ENCODE measurements around the gene COL20A1.
A peak's percentile ranks its signal among the peaks of the same experiment; 100 is the strongest.
"Not testable (repeated sequence)": the region's sequence is repeated elsewhere in the genome, so short reads cannot be mapped to it uniquely, and the experiment has no call there.

Gene COL20A1

DNA sequence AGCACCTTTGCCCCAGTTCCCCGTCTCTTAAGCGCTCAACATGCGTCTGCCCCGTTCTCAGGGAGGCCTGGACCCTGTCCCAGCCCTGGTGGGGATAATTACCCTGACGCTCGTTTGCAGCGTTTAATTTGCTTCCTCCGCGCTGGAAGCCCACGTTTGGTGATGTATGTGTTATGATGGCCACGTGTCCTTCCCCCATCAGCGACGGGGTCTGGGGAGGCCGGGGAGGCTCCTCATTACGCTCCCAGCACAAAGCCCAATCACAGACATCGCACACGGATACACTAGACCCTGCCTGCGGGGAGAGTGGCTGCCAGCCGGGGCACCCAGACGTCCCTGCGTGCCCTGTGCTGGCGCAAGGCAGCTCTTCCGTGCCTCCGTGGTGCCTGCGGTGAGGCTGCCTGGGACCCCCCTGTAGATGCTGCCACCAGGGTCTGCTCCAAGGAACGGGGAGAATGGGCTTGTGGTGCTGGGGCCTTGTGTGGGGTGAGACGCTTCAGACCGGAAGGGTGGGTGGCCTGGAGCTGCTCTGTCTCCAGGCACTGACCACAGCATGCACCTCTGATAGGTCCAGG, 78.4 kb downstream of the COL20A1 start:
- no peak for TF ChIP-seq GATA1 (IDR thresholded peaks at IDR 0.05; ENCODE audit: low read depth, low read length)
- DNase-seq = no peak

DNA sequence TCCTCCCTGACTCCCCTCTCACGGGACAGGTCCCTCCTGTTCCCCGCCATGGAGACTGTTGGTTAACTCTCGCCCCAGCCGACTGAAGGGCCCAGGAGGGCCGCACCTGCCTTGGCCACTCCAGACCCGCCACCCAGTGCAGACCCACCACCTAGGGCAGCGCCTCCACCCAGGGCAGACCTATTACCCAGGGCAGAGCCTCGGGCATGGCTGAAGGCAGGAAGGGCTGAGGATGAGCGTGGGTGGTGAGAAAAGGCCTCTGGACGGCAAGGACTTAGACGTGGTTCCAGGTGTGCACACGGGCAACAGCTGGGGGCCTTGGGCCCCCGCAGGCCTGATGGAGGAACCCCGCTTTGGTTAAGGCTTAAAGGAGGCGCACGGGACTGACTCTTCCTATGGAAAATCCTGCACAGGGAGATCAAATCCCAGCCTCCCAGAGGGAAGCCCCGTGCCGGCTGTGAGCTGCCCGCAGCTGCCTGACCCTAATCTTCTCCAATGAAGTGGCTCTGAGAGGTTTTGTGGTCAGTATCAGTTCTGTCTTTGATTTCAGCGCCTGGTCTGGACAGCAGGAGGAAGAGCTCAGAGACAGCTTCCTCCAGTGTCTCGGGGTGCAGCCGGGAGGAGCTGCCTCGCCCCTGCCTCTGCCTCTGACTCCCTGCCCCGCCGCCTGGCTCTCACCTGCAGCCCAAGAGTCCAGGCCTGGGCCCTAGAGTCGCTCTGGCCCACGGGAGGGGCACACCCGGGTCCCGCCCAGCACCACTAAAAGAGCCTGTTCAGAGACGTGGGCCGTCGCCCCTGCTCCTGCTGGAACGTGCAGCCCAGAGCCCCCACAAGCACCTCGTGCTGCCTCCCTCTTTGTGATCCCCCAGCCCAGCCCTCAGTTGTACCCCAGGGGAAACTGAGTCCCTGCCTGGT, 80.2 kb downstream of the COL20A1 start:
- no peak for DNase-seq
- TF ChIP-seq POLR2A (IDR thresholded peaks at IDR 0.05; ENCODE audit: low read length) (no peak), GATA1 (IDR thresholded peaks at IDR 0.05; ENCODE audit: low read depth, low read length) (no peak)

GRCh38 chr20:63373996-63374395, 81.0 kb downstream of the COL20A1 start:
- no peak for TF ChIP-seq GATA1 (IDR thresholded peaks at IDR 0.05; ENCODE audit: low read depth, low read length)
- no peak for TF ChIP-seq POLR2A (IDR thresholded peaks at IDR 0.05; ENCODE audit: low read length)
- DNase-seq = no peak

- no peak for DNase-seq
- TF ChIP-seq GATA1 (IDR thresholded peaks at IDR 0.05; ENCODE audit: low read depth, low read length) = no peak
Observed at GRCh38 chr20:63374504-63374903, 81.5 kb downstream of the COL20A1 start.

GRCh38 chr20:63375438-63375837, 82.5 kb downstream of the COL20A1 start:
- DNase-seq = no peak
- TF ChIP-seq GATA1 (IDR thresholded peaks at IDR 0.05; ENCODE audit: low read depth, low read length) (no peak), POLR2A (IDR thresholded peaks at IDR 0.05; ENCODE audit: low read length) (no peak)

DNA sequence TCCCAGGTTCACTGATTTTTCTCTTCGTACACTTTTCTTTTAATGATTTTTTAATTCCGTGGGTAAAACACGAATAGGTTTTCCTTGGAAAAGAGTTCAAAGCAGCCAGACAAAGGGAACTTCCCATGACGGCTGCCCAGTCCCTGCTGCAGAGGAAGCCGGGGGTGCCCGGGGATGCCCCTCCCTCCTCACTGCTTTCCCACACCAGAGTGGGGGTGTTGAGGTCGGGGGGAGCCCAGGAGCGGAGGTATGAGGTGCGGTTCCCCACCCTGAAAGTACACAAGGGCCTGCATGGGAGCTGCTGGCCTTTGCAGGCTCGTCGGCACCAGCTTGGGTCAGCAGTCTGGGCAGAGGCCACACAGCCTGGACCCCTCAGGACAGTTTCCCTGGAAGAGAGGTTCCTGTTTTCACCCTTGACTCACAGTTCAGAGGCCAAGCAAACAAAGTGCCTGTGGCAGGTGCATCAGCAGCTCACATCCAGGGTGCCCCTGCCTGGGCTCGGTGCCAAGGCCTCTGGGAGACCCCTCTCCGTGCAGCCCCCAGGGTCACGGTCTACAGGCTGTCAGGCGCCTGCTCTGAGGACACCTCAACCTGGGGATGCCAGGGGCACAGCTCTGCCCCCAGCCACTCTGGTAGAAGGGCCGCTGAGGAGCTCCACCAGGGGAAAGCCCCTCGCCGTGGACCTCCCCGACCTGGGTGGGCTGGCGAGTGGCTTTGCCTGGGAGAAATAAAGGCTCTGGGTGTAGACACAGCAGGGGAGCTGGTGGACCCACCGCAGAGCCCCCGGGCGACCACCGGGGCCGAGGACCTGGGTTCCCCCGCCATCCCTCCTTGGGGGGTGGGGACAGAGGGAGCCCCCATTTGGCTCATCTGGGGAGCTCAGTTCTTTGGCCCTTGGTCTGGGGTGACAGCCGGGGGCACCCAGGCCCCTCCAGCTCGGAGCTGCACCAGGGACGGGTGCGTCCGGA, 83.6 kb downstream of the COL20A1 start:
- TF ChIP-seq GATA1 (IDR thresholded peaks at IDR 0.05; ENCODE audit: low read depth, low read length) (no peak), POLR2A (IDR thresholded peaks at IDR 0.05; ENCODE audit: low read length) (no peak)
- no peak for DNase-seq

DNA sequence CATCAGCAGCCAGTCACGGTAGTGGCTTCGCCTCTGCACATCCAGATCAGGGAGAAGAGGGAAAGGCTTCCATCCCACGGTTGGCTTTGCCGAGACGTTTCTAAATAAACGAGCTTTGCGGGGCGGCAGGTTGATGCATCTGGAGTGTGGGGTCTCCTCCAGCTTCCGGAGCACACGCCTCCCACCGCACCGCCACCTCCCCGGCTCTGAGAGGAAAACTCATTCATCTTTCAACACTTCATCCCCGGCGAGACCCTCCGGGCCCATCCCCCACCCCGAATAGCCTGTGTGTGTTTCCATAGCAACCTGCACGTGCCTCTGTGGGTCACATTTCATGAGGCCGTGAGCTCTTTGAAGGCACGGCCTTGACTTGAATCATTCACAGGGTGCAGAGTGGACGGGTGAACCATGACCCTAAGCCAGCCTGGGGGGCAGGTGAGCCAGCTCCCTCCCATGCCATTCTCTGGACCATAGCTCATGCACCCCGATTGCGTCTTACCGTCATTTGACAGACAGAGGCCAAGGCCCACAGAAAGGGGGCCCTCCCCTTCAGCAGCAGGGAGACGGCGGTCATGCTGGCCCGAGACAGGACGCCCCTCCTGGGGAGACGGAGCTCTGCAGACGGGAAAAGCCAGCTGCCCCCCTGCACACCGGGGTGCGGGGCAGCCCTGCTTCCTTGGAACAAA, 84.4 kb downstream of the COL20A1 start:
- DNase-seq = no peak
- TF ChIP-seq POLR2A (IDR thresholded peaks at IDR 0.05; ENCODE audit: low read length) (no peak), GATA1 (IDR thresholded peaks at IDR 0.05; ENCODE audit: low read depth, low read length) (no peak)

DNA sequence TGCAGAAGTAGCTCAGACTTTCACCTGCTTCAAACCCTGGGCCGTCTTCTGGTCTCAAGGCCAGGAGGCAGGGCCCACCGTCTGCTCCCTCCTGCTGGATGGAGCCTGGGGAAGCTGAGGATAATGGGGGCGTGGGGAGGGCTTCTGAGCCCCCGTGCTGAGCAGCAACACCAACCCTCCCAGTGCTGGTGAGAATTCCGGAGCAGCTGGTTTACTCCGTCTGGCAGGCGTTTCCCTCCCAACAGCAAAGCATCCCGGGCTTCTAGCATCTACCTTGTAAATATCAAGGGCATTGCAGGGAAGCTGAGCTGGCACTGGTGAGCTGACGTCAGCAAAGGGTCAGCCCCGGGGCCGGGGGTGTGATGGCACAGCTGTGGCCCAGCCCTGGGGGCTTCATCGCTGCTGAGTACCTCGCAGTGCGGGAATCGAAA, 85.0 kb downstream of the COL20A1 start:
- TF ChIP-seq GATA1 (IDR thresholded peaks at IDR 0.05; ENCODE audit: low read depth, low read length) (no peak), POLR2A (IDR thresholded peaks at IDR 0.05; ENCODE audit: low read length) (no peak)
- DNase-seq = no peak

GRCh38 chr20:63378626-63379025, 85.6 kb downstream of the COL20A1 start:
- no peak for TF ChIP-seq GATA1 (IDR thresholded peaks at IDR 0.05; ENCODE audit: low read depth, low read length)
- TF ChIP-seq POLR2A (IDR thresholded peaks at IDR 0.05; ENCODE audit: low read length) = no peak

GRCh38 chr20:63379296-63379695, 86.3 kb downstream of the COL20A1 start:
- DNase-seq = no peak

More at GRCh38 chr20:63378626-63379025, 85.6 kb downstream of the COL20A1 start:
- no peak for DNase-seq

DNA sequence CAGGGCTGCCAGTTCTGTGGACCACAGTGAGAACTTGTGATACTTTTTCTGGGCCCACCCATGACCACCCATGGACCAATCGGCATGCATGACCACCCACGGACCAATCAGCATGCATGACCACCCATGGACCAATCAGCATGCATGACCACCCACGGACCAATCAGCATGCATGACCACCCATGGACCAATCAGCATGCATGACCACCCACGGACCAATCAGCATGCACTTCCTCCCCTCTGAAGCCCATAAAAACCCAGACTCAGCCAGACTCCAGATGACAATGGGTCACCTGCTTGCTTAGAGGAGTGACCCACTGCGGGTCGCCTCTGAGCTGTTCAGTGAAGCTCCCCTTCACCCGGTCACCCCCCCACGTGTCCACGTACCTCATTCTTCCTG, 86.9 kb downstream of the COL20A1 start:
- not testable (repeated sequence) for DNase-seq

More at GRCh38 chr20:63379296-63379695, 86.3 kb downstream of the COL20A1 start:
- TF ChIP-seq POLR2A (IDR thresholded peaks at IDR 0.05; ENCODE audit: low read length) (no peak), GATA1 (IDR thresholded peaks at IDR 0.05; ENCODE audit: low read depth, low read length) (no peak)

DNA sequence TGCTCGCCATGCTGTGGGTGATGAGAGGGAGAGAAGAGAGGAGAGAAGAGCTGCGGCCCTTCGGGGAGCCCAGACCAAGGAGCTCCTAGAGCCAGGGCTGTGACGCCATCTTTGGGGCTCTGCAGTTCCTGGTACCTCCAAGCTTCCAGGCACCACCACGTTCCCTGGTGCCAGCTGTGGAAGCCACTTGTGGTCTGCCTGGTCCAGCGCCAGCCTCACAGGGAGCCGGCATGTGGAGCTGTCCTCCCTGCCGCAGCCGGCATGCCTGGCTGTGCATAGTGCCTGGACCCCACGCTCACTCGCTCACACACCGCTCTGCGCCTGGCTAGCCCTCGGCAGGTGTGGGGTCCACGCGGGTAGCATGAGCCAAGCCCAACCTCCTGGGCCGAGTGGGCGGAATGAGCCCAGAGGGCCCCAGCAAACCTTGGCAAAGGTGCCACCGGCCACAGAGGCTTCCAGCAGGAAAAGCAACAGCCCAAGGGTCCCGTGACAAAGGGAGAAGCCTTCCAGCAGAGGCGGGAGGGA, 87.4 kb downstream of the COL20A1 start:
- no peak for DNase-seq
- TF ChIP-seq GATA1 (IDR thresholded peaks at IDR 0.05; ENCODE audit: low read depth, low read length) = no peak

DNA sequence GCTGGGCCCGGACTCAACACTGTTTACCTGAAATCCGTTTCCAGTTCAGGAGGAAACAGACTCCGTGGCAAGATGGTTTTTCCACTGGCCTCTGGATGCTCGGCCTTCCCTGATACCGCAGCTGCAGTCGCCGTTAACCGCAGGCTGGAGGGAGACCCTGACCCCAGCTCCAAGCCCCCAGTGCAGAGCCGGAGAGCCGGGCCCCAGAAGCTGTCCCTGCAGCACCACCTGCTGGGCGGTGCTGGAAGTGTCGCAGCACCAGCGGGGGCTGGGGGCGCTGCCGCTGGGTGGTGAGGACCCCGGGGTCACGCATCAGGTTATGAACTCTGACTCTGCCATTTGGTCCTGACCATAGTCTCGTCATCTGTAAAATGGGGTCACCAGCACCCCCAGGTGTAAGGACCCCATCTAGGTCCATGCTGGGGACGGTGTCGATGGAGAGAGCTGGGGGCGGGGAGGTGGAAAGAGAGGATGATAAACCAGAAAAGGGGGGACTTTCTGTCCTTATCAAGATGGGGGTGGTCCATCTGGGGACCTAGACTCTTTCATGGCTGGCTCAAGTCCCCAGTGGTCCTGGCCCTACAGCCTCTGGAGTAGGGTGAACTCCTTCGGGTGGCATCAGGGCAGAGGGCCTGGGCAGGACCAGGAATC, 88.9 kb downstream of the COL20A1 start:
- DNase-seq = peak in 1 of 2 experiments; percentile 28
- TF ChIP-seq GATA1 (IDR thresholded peaks at IDR 0.05; ENCODE audit: low read depth, low read length) (no peak), POLR2A (IDR thresholded peaks at IDR 0.05; ENCODE audit: low read length) (no peak)
